Loucy (cell line): Measurements from ENCODE around the gene ZNF319.

Experiments
- CTCF ChIP-seq: fragments of 200-600 bp; sonication (generic); conservative IDR thresholded peaks from 2 replicates; pipeline ENCODE4 v1.5.1; 2014; ENCODE audit warnings: mild to moderate bottlenecking, antibody characterized with exemption, low read length
- EZH2phosphoT487 ChIP-seq: fragments of 200-600 bp; IDR thresholded peaks from 2 replicates; pipeline ENCODE4 v1.6.1; 2018; ENCODE audit warnings: antibody characterized with exemption, mild to moderate bottlenecking, moderate library complexity, borderline replicate concordance

GRCh38 chr16:58032710-58033293 is 32.3 kb upstream of the ZNF319 start:
- no peak for TF ChIP-seq CTCF
- no peak for TF ChIP-seq EZH2phosphoT487
